H1 (cell line): ENCODE measurements around the gene FMN2. TPM values are rescaled to one million over a fixed set of nuclear protein-coding genes. Genes with fewer than 3 reads are reported as not detected.

Experiments
- BACH1 ChIP-seq: IDR thresholded peaks from 2 replicates; pipeline ENCODE4 v1.6.1; 2012; ENCODE audit warnings: low read length, improper control_type of control experiment
- CHD2 ChIP-seq: IDR thresholded peaks from 2 replicates; pipeline ENCODE4 v1.6.1; 2012; ENCODE audit warnings: low read length, improper control_type of control experiment
- EP300 ChIP-seq, 2 experiments: IDR thresholded peaks; 1 replicate in 1 of 2; 2 replicates in 1 of 2; pipeline ENCODE4 v1.6.1; 2011 to 2012; ENCODE audit warnings: low read depth in 2 of 2, low read length in 2 of 2, mild to moderate bottlenecking in 2 of 2, borderline replicate concordance in 1 of 2, inconsistent platforms in 1 of 2, moderate library complexity in 1 of 2
- HDAC6 ChIP-seq: IDR thresholded peaks from one replicate; pipeline ENCODE4 v1.7.1; 2012; ENCODE audit warnings: low read depth, mild to moderate bottlenecking, inconsistent platforms, low read length, moderate library complexity
- JUND ChIP-seq: IDR thresholded peaks from 2 replicates; pipeline ENCODE4 v1.6.1; 2011; ENCODE audit warnings: mild to moderate bottlenecking, improper control_type of control experiment, low read length
- KDM4A ChIP-seq: IDR thresholded peaks from one replicate; pipeline ENCODE4 v1.7.1; 2012; ENCODE audit warnings: low read depth, mild to moderate bottlenecking, moderate library complexity, low read length, inconsistent platforms; ENCODE audit not compliant: severe bottlenecking
- RBBP5 ChIP-seq: IDR thresholded peaks from 2 replicates; pipeline ENCODE4 v1.7.1; 2012; ENCODE audit warnings: low read depth, mild to moderate bottlenecking, inconsistent platforms, low read length, moderate library complexity, borderline replicate concordance
- SIN3A ChIP-seq, 2 experiments: IDR thresholded peaks in 1 of 2; conservative IDR thresholded peaks in 1 of 2; 2 replicates each; pipeline ENCODE4 v1.6.1; 2011 to 2012; ENCODE audit warnings: low read length in 2 of 2, improper control_type of control experiment in 1 of 2, low read depth in 1 of 2, mild to moderate bottlenecking in 1 of 2
- YY1 ChIP-seq: IDR thresholded peaks from 2 replicates; pipeline ENCODE4 v1.6.1; 2011; ENCODE audit warnings: low read depth, mild to moderate bottlenecking, low read length
- polyA plus RNA-seq, 7 experiments: library from polyadenylated mRNA; depleted of rRNA in 3 of 7; stranded (reverse) in 5 of 7; unstranded in 2 of 7; fragments of >200 nt in 5 of 7; fragments of 200-250 nt in 2 of 7; gene quantifications; 1 replicate in 5 of 7; 2 replicates in 1 of 7; 4 replicates in 1 of 7; pipeline versions ENCODE4 v1.2.1 to v1.2.3, GENCODE V29; 2011 to 2013; ENCODE audit warnings: missing spikeins in 2 of 7, mixed read lengths in 2 of 7
- total RNA-seq: library from RNA; stranded (reverse); fragmentation: NEBNext Ultra II Directional; extraction: Animal tissue kit (Norgen Biotek cat#: 25700); gene quantifications from 2 replicates; pipeline ENCODE4 v1.2.1, GENCODE V29; 2021
- TF ChIP-seq, protein P1 (sequence below): IDR thresholded peaks from 2 replicates; pipeline ENCODE4 v1.6.1; 2011; ENCODE audit warnings: low read length, improper control_type of control experiment
- TF ChIP-seq, protein P2 (sequence below): IDR thresholded peaks from 2 replicates; pipeline ENCODE4 v1.6.1; 2012; ENCODE audit warnings: low read length, inconsistent platforms
- TF ChIP-seq, protein P3 (sequence below), 3 experiments: IDR thresholded peaks; 1 replicate in 2 of 3; 2 replicates in 1 of 3; pipeline versions ENCODE4 v1.5.1 to v1.6.1; 2011; ENCODE audit warnings: low read length in 3 of 3, mild to moderate bottlenecking in 3 of 3, inconsistent platforms in 2 of 3, low read depth in 1 of 3, moderate library complexity in 1 of 3; ENCODE audit not compliant: insufficient read depth in 1 of 3; ENCODE audit errors: control extremely low read depth in 1 of 3

The FMN2 gene
- total and polyA plus RNA-seq, 2 of the 8 experiments (the other 6 are each of a cell fraction or from before 2014, with no cell fraction given): 0.83 to 2.0 TPM

DNA sequence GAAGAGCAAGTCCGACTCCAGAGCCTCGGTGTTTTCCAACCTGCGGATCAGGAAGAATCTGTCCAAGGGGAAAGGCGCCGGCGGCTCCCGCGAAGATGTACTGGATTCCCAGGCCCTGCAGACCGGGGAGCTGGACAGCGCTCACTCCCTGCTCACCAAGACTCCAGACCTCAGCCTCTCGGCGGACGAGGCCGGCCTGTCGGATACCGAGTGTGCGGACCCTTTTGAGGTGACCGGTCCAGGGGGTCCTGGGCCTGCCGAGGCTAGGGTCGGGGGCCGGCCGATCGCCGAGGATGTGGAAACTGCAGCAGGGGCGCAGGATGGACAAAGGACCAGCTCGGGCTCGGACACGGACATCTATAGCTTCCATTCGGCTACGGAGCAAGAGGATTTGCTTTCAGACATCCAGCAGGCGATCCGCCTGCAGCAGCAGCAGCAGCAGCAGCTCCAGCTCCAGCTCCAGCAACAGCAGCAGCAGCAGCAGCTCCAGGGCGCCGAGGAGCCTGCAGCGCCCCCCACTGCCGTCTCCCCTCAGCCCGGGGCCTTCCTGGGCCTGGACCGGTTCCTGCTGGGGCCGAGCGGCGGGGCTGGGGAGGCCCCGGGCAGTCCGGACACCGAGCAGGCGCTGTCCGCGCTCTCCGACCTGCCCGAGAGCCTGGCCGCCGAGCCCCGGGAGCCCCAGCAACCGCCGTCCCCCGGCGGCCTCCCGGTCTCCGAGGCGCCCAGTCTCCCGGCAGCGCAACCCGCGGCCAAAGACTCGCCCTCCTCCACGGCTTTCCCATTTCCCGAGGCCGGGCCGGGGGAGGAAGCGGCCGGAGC is 827 bp downstream of the FMN2 start (continued):
- TF ChIP-seq, protein P1, sequence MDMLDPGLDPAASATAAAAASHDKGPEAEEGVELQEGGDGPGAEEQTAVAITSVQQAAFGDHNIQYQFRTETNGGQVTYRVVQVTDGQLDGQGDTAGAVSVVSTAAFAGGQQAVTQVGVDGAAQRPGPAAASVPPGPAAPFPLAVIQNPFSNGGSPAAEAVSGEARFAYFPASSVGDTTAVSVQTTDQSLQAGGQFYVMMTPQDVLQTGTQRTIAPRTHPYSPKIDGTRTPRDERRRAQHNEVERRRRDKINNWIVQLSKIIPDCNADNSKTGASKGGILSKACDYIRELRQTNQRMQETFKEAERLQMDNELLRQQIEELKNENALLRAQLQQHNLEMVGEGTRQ: no peak
- TF ChIP-seq JUND (no peak), KDM4A (peak; percentile 36), SIN3A (conservative IDR thresholded peaks at IDR 0.05 in 1 of 2, IDR thresholded peaks at IDR 0.05 in 1 of 2; ENCODE audit: low read depth in 1 of 2, low read length in 2 of 2) (no peak; a peak in 1 of 4 replicates), HDAC6 (no peak), EP300 (IDR thresholded peaks at IDR 0.05; ENCODE audit: borderline replicate concordance in 1 of 2, low read depth in 2 of 2, low read length in 2 of 2) (no peak), RBBP5 (peak; percentile 23; the same call in 1 of the 2 replicates), CHD2 (no peak), BACH1 (no peak), YY1 (no peak)
- TF ChIP-seq, protein P2, sequence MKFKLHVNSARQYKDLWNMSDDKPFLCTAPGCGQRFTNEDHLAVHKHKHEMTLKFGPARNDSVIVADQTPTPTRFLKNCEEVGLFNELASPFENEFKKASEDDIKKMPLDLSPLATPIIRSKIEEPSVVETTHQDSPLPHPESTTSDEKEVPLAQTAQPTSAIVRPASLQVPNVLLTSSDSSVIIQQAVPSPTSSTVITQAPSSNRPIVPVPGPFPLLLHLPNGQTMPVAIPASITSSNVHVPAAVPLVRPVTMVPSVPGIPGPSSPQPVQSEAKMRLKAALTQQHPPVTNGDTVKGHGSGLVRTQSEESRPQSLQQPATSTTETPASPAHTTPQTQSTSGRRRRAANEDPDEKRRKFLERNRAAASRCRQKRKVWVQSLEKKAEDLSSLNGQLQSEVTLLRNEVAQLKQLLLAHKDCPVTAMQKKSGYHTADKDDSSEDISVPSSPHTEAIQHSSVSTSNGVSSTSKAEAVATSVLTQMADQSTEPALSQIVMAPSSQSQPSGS: no peak
- TF ChIP-seq, protein P3, sequence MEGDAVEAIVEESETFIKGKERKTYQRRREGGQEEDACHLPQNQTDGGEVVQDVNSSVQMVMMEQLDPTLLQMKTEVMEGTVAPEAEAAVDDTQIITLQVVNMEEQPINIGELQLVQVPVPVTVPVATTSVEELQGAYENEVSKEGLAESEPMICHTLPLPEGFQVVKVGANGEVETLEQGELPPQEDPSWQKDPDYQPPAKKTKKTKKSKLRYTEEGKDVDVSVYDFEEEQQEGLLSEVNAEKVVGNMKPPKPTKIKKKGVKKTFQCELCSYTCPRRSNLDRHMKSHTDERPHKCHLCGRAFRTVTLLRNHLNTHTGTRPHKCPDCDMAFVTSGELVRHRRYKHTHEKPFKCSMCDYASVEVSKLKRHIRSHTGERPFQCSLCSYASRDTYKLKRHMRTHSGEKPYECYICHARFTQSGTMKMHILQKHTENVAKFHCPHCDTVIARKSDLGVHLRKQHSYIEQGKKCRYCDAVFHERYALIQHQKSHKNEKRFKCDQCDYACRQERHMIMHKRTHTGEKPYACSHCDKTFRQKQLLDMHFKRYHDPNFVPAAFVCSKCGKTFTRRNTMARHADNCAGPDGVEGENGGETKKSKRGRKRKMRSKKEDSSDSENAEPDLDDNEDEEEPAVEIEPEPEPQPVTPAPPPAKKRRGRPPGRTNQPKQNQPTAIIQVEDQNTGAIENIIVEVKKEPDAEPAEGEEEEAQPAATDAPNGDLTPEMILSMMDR (IDR thresholded peaks at IDR 0.05; ENCODE audit: control extremely low read depth in 1 of 3, insufficient read depth in 1 of 3, low read depth in 1 of 3, low read length in 3 of 3): no peak
